Measurements from ENCODE around the gene CNTNAP2. TPM values are rescaled to one million over a fixed set of nuclear protein-coding genes. Genes with fewer than 3 reads are reported as not detected.

Gene CNTNAP2
- total RNA-seq, 4 donors from 2014 or later = 0.91 to 16.0 TPM; not detected in 2

DNA sequence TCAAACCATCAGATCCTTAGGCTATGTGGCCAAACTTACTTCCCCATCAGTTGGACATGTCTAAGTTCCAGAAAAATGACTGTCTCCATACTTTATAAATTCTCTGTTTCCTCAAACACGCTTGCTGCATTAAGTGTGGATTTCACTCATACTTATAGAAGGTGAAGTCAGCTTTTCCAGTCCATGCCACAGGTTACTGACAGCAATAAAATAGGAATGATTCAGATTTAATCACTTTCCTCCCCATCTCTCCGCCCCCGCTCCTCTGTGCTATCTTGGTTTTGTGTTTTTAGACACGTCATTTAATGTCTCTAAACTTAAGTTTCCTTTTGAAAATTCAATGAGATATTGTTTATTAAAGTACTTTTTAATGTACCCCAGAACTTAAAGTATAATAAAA, 1376.0 kb downstream of the CNTNAP2 start:
- Histone ChIP-seq H3K27ac (no peak overlapping the region), H3K36me3 (no peaks in the 10 kb centered on the region), H3K27me3 (no peaks in the 10 kb centered on the region), H3K9me3 (no peaks in the 10 kb centered on the region), H3K4me3 (no peak overlapping the region), H3K4me1 (no peaks in the 10 kb centered on the region)
- DNase-seq = no peak
- intact Hi-C loops (cut with DNase I; ENCODE audit: low total_unique reads) = no loop called here
- TF ChIP-seq, protein P1, sequence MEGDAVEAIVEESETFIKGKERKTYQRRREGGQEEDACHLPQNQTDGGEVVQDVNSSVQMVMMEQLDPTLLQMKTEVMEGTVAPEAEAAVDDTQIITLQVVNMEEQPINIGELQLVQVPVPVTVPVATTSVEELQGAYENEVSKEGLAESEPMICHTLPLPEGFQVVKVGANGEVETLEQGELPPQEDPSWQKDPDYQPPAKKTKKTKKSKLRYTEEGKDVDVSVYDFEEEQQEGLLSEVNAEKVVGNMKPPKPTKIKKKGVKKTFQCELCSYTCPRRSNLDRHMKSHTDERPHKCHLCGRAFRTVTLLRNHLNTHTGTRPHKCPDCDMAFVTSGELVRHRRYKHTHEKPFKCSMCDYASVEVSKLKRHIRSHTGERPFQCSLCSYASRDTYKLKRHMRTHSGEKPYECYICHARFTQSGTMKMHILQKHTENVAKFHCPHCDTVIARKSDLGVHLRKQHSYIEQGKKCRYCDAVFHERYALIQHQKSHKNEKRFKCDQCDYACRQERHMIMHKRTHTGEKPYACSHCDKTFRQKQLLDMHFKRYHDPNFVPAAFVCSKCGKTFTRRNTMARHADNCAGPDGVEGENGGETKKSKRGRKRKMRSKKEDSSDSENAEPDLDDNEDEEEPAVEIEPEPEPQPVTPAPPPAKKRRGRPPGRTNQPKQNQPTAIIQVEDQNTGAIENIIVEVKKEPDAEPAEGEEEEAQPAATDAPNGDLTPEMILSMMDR (IDR thresholded peaks at IDR 0.05) = no peak
- no peak for TF ChIP-seq POLR2A (IDR thresholded peaks at IDR 0.05)

DNA sequence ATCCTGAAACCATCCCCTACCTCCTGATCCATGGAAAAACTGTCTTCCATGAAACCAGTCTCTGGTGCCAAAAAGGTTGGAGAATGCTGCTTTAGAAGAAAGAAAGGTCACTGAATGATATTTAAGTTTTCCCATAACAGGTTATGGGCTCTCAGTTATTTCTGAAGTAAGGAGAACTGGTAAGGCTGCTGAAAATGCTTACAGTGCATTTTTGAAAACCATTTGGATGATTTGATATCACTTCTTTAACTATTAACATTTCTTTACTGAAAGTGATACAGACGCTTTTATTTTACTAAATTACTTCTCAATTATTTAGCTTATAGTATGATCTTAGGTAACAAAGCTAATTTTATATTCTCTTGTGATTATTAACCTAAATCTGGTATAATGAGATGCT, 1379.6 kb downstream of the CNTNAP2 start:
- no peak overlapping the region for H3K27ac ChIP-seq
- TF ChIP-seq POLR2A (IDR thresholded peaks at IDR 0.05) = no peak
- H3K27me3 ChIP-seq = no peaks in the 10 kb centered on the region
- no peaks in the 10 kb centered on the region for H3K36me3 ChIP-seq
- intact Hi-C loops (cut with DNase I; ENCODE audit: low total_unique reads) = no loop called here
- DNase-seq = no peak
- no peak overlapping the region for H3K4me3 ChIP-seq
- no peaks in the 10 kb centered on the region for H3K9me3 ChIP-seq
- no peaks in the 10 kb centered on the region for H3K4me1 ChIP-seq

- Histone ChIP-seq H3K27ac (no peak overlapping the region), H3K36me3 (no peaks in the 10 kb centered on the region), H3K27me3 (no peaks in the 10 kb centered on the region), H3K4me3 (no peak overlapping the region), H3K9me3 (no peaks in the 10 kb centered on the region), H3K4me1 (no peaks in the 10 kb centered on the region)
- no peak for DNase-seq
- TF ChIP-seq POLR2A (IDR thresholded peaks at IDR 0.05) = no peak
- TF ChIP-seq, protein P1 (IDR thresholded peaks at IDR 0.05) = no peak
- intact Hi-C loops (cut with DNase I; ENCODE audit: low total_unique reads) = no loop called here
These were observed 1380.6 kb downstream of the CNTNAP2 start for GRCh38 chr7:147497246-147497645.

DNA sequence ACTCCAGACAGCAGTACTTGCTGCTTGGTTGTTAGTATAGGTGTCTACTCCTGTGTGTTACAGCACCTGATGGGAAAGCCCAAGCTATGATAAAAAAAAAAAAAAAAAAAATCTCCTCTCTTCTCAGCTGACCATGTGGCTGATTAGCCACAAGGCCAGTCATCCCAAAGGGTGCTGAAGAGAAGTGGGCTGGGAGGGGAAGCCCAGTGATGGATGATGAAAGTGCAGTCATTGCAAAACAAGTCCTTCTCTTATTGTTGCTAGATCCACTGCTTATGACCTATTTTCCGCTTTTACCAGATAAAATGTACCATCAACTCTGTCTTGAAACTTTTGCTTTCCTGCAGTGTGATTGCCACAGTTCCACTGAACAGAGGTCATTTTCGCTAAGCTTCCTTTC, 1381.5 kb downstream of the CNTNAP2 start:
- intact Hi-C loops (cut with DNase I; ENCODE audit: low total_unique reads) = no loop called here
- no peaks in the 10 kb centered on the region for H3K36me3 ChIP-seq
- DNase-seq = no peak
- H3K27ac ChIP-seq = no peak overlapping the region
- no peak for TF ChIP-seq POLR2A (IDR thresholded peaks at IDR 0.05)
- TF ChIP-seq, protein P1 (IDR thresholded peaks at IDR 0.05) = no peak
- no peaks in the 10 kb centered on the region for H3K9me3 ChIP-seq
- no peak overlapping the region for H3K4me3 ChIP-seq
- no peaks in the 10 kb centered on the region for H3K4me1 ChIP-seq
- no peaks in the 10 kb centered on the region for H3K27me3 ChIP-seq

GRCh38 chr7:147509035-147509501, 1392.5 kb downstream of the CNTNAP2 start:
- Histone ChIP-seq H3K9me3 (no peaks in the 10 kb centered on the region), H3K27me3 (no peaks in the 10 kb centered on the region), H3K27ac (no peak overlapping the region), H3K36me3 (no peaks in the 10 kb centered on the region), H3K4me1 (no peaks in the 10 kb centered on the region), H3K4me3 (no peak overlapping the region)
- intact Hi-C loops (cut with DNase I; ENCODE audit: low total_unique reads) = no loop called here
- no peak for DNase-seq
- TF ChIP-seq, protein P1 (IDR thresholded peaks at IDR 0.05) = no peak
- no peak for TF ChIP-seq POLR2A (IDR thresholded peaks at IDR 0.05)

Measured in uterus (tissue), 4 donors.